Subcutaneous preadipocyte (primary cell): ENCODE measurements around the gene EVI2B. TPM values are rescaled to one million over a fixed set of nuclear protein-coding genes. Genes with fewer than 3 reads are reported as not detected.

Source experiments
- total RNA-seq: library from RNA; depleted of rRNA; stranded (reverse); fragments of >200 nt; gene quantifications from 2 replicates; pipeline ENCODE4 v1.2.3, GENCODE V29; 2012

The EVI2B gene, protein sequence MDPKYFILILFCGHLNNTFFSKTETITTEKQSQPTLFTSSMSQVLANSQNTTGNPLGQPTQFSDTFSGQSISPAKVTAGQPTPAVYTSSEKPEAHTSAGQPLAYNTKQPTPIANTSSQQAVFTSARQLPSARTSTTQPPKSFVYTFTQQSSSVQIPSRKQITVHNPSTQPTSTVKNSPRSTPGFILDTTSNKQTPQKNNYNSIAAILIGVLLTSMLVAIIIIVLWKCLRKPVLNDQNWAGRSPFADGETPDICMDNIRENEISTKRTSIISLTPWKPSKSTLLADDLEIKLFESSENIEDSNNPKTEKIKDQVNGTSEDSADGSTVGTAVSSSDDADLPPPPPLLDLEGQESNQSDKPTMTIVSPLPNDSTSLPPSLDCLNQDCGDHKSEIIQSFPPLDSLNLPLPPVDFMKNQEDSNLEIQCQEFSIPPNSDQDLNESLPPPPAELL
- 1.4 and 2.6 TPM in 2 replicates for total RNA-seq

DNA sequence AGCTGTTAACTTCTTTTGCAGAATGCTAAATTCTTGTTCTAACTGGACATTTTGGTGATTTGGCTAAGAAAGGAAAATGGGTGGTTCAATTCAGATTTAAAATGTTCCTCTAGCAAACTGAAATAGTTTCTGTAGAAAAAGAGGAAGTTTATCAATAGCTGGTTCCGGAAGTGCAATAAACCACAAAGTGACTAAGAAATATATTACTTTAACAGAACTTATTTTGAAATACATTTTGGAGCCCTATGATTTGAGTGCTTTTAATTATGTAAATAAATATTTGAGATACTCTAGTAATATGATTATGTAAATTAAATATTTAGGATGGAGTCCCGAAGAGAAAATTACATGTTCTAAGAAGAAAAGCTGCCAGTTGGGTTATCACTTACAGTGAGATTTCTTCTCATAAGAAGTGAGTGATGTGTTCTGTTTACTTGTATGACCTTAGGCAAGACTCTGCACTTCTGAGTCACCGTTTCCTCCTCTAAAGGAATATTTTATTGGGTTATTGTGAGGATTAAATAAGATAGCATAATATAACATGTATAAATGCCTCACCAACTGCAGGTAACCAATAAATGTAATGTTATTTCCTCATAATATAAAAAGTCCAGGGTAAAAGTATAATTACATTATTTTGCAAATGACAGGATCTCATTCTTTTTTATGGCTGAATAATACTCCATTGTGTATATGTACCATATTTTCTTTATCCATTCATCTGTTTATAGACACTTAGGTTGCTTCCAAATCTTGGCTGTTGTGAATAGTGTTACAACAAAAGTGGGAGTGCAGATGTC lies at the start of gene EVI2B:
TSS of gene EVI2B (minus strand) at position 73 of the 800 bp plus-strand sequence. CDS start 8,445 bp downstream, outside the sequence.

DNA sequence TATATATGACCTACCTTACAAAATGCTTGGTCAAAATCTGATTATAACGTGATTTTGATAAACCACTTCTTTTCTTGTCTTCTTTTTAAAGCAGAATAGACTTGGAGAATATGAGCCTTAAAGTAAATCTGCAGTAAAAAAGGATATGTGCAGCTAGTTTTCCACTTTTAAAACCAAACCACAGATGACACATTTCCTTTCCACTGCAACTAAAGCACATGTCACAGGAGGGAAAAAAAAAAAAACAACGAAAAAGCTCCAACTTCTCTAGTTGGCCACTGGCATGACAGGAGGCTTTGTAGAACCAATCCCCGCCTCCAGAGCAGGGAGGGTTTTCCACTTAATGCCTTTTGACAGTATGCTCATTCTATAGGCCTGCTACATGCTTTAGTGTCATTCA lies 7.6 kb upstream of the EVI2B start, which contains the start of gene EVI2A:
TSS of gene EVI2A (minus strand) at position 142 of the 400 bp plus-strand sequence. CDS start 2,609 bp downstream, outside the sequence.

DNA sequence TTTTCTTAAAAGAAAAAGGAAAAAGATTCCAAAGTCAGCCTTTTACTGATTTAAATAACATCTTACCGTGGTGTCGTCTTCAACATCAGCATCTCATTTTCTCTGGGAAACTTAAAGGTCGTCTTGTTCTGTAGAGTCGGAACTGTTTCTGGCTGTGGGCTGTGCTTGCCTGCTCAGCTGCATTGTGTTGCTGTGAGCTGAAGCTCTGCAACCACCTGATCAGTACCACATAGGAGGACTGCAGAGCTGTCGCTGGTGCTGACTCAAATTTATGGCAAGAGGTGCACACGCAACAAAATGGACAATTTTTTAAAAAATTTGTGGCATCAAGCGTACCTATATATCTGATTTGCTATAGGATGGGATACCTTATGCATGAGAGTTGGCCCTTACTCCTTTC lies 16.8 kb downstream of the EVI2B start, which contains the start of gene OMG:
TSS of gene OMG (minus strand) at position 150 of the 400 bp plus-strand sequence. CDS start 908 bp downstream, outside the sequence.

Other genes starting within 250 kb of the EVI2B start
- gene NF1, start 219.1 kb downstream of the EVI2B start, total RNA-seq: 48.1 and 63.1 TPM in 2 replicates
- gene OMG, start 16.8 kb downstream of the EVI2B start, total RNA-seq: 0.73 and 1.8 TPM in 2 replicates
- gene EVI2A, start 7.6 kb upstream of the EVI2B start, total RNA-seq: 6.5 and 14.0 TPM in 2 replicates
- gene RAB11FIP4, start 77.6 kb upstream of the EVI2B start, total RNA-seq: 0.20 and 0.37 TPM in 2 replicates